T-helper 2 cell (primary cell): Measurements from ENCODE around the gene CCDC124.

Source experiments
- DNase-seq, 5 experiments: peaks; one replicate each; pipeline versions ENCODE4 v3.0.0 to v3.0.0-alpha.2; 2012 to 2022

The CCDC124 gene

DNA sequence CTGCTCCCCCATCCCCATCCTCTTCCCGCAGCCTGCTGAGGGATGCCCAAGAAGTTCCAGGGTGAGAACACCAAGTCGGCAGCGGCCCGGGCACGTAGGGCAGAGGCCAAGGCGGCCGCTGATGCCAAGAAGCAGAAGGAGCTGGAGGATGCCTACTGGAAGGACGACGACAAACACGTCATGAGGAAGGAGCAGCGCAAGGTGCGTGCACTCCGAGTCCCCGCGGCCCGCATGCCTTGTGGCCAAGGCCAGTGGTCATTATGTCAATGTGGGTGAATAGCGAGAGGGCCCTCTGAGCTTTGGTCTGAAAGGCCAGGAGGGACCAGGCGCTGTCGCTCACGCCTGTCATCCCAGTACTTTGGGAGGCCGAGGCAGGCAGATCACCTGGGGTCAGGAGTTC lies 3.6 kb downstream of the CCDC124 start:
- DNase-seq = no peak

DNA sequence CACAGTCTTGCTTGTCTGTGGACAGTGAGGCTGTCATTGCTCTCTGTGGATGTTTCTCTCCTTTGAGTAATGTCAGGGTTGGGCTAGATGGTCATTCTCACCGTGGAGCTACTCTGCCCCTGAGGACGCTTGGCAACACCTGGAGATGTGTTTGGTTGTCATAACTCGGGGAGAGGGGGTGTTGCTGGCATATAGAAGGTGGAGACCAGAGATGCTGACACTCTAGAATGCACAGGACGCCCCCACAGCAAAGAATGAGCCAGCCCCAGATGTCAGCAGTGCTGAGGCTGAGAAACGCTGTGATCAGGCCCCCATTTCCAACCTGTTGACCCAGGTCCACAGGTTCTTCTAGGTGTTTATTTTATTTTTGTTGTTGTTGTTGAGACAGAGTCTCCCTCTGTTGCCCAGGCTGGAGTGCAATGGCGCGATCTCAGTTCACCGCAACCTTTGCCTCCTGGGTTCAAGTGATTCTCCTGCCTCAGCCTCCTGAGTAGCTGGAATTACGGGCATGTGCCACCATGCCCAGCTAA lies 4.6 kb downstream of the CCDC124 start:
- no peak for DNase-seq

DNA sequence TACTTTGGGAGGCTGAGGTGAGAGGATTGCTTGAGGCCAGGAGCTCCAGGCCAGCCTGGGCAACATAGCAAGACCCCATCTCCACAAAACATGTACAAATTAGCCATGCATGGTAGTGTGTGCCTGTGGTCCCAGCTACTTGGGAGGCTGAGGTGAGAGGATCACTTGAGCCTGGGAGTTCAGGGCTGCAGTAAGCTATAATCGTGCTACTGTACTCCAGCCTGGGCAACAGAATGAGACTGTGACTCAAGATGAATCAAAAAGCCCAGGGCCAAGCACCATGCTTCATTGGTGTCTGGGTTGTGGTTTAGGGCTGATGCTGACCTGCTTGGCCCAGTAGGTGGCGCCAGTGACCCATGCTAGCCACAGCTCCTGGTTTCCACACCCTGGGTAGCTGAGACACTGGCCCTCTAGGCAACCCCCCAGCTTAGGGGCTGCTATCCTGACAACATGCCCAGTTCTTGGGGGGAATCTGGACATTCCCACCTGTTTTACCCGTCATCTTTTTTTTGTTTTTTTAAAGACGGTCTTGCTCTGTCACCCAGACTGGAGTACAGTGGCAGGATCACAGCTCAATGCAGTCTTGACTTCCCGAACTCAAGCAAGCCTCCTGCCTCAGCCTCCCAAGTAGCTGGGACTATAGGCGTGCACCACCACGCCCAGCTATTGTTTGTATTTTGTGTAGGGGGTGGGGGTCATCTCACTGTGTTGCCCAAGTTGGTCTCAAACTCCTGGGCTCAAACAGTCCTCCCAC lies 5.5 kb downstream of the CCDC124 start:
- DNase-seq = peak; percentile 64 to 78 (median 73)

DNA sequence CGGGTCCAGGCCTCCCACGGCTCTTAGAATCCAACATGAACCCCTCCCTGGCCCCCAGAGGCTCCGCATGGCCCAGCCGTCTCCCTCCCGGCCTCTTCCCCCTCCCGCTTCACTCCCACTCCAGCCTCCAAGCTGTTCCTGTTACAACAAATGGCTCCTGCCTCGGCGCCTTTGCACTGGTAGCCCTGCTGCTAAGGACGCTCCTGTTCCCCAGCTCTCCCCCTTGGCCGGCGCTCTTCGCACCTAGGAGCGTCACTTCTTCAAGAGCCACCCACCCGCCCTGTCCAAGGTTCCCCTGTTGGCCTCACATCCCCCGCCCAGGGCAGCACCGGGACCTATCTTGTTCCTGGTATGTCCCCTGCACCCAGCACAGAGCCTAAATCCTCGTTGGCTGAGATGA lies 9.4 kb downstream of the CCDC124 start:
- DNase-seq = no peak

DNA sequence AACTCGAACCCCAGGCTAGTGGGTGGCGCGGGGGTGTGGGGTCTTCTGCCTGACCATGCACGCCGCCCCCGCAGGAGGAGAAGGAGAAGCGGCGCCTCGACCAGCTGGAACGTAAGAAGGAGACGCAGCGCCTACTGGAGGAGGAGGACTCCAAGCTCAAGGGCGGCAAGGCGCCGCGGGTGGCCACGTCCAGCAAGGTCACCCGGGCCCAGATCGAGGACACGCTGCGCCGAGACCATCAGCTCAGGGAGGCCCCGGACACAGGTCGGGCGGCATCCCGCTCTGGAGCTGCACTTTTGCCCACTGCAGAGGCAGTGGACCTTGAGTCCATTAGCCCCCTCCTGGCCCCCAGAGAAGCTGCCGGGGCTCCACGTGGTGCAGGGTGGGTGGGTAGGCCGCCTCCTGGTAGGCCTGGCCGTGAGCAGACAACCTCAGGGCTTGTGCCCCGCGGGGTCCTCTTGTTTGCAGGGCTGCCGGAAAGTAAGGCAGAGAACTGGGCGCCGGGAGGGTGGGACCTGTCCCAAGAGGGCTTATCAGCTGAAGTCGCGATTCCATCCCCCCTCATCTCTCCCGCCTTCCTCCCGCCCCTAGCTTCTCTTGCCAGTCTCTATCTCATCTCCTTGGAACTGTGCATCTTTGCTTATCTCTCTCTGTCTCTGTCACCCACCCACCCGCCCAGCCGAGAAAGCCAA lies 9.9 kb downstream of the CCDC124 start:
- DNase-seq = no peak

DNA sequence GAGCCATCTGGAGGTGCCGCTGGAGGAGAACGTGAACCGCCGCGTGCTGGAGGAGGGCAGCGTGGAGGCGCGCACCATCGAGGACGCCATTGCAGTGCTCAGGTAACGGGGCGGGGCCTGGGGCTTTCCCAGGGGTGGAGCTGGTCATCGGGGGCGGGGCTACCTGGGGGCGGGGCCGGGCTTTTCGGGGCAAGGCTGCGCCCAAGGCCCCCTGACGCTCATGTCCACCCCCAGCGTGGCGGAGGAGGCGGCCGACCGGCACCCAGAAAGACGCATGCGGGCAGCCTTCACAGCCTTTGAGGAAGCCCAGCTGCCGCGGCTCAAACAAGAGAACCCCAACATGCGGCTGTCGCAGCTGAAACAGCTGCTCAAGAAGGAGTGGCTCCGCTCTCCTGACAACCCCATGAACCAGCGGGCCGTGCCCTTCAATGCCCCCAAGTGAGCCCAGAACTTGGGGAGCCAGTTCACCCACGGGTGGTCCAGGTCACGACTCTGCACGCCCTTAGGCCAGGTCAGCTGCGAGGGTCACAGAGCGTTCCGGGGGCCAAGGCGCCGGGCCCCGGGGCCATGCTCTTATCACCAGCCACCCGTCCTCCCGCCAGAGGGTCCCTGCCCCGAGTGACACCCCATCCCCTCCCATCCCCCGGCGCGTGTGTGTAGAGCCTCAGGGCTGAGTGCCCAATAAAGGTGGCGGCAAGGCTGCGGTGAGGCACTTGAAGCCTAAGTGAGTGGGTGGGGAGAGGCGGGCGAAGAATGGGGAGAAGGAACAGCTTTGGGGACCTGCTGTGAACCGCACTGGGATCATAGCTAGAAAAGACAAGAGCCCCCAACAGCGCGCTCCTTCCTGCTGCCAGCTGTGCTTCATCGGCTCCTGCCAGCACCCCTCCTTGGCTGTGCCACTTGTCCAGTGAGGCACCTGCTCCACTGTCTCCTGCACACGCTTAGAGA lies 10.7 kb downstream of the CCDC124 start:
- no peak for DNase-seq

DNA sequence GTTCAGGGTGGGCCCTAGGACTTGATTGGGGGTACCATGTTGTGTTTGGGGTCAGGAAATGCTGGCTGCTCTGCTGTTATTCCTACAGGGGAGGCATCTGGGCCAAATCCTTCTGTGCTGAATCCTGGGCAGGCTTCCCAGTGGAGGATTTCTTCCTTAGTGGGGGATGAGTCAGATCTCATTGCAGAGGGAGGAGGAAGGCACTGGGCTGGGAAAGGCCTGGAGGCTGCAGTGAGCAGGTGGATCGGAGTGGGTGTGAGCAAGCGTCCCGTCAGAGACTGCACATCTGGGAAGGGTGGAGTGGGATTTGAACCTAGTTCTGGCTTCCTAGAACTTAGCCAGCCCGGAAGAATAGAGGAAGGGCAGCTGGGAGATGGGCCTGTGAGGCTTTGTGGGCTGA lies 11.5 kb downstream of the CCDC124 start:
- no peak for DNase-seq

DNA sequence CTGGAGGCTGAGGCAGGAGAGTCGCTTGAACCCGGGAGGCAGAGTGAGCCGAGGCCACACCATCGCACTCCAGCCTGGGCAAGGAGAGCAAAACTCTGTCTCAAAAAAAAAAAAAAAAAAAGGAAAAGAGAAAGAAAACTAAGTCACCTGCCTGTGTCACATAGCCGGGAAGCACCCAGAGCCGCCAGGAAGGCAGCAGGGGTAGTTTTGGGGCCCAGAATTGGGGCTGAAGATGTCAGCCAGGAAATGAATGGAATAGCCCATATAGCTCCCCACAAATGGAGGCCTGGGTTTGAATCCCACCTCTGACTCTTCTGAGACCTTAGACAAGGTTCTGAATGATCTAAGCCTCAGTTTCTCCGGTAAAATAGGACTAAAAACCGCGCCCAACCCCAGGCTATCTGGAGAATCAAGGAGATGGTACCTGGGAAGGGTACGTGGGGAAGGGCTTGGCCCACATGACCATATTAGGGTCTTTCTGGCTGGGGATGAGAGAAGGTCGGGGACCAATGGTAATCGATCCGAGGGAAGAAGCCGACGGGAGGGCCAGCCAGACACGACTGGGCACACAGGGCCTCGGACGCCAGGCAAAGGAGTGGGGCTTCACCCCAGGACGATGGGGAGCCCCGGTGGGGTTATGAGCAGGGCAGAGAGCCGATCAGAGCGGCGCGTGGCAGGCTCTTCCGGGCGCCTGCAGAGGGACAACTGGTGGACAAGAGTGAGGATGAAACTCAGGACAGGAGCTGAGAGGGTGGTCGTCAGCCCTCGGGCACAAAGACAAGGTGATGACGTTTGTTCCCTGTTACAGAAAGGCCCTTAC lies 14.4 kb downstream of the CCDC124 start:
- DNase-seq = peak in 1 of 5 experiments; percentile 27

DNA sequence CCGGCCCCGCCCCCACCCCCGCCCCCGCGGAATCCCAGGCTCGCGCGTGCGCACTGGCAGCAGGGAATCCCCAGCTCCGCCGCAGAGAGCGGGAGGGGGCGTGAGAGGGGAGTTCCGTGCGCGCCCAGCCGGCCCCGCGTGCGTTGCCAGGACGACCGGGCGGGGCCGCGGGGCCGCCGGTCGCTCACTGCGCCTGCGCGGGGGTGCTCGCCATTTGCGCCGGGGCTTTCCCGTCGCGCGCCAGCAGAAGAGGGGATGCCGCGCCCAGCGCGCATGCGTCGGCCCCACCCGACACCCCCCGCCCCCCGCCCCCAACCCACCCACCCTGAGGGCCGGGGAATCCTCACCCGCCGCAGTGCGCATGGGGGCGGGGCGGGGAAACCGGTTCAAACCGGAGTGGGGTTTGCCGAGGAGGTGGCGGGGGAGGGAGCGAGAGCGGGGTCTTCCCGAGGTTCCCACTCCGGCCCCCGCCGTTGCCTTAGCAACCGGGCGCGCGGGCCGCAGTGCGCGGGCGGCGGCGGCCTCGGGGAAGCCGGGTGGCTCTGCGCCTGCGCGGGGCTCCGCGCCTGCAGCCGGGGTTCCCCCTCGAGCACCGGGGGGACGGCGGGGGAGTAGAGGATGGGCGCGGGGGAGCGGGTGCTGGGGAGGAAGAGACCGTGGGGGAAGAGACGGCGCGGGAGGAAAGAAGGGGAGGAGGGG lies 15.1 kb downstream of the CCDC124 start:
- DNase-seq = peak; percentile 87 to 96 (median 95)

DNA sequence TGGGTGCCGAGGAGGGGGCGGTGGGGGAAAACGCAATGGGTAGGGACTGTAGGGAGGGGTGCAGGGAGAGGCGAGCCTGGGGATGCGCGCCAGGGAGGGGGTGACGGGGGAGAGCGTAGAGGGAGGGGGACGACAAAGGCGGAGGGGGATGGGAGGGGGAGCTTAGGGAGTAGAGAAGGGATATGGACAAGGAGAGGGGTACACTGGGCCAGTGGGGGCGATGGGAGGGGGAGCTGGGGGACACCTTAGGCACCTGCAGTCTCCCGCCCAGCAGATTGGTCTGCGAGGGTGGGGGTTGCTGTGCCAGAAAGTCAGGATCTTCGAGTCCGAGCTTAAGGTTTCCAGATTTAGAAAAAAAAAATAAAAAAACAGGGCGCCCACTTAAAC lies 15.7 kb downstream of the CCDC124 start:
- DNase-seq = no peak

DNA sequence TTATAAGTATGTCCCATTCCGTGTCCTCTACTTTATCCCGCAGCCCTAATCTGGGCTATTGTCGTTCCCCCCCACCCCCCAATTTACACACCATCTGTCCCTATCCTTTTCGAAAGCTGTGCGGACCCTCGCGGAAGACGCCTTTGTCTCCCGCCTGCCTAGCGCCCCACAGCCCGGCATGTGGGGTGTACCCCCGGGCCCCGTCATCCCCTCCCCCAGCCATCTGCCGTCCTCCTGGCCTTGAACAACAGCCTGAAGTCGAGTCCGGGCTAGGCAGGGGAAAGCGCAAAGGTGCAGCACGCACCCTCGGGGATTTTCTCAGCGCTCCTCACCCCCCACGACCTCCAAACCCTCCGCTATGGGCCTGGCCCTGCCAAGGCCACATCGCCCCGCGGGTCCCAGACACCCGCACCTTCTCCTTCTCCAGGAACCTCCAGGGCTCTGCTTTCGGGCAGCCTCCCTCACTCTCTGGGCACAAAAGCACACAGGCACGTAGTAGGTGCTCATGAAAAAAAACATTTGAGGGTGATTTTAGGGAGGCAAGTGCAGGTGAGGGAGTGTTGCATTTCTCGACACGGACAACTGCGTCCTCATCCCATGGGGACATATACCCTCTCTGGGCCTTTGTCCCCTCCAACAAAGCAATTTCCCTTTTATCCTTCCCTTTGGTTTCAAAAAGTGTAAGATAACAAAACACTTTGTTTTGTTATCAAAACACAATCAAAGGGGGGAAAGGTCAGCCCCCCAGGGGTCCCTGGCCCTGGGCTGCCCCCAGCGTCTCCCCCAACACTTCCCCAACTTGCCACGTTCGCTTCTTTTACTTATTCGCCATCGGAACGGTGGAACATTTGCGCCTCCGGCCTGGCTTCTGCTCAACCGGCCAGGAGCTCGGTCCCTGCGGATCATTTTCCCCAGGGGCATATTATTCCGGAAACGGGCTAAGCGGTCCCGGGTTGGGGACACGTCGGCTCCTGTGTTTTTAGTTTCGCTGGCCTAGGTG lies 16.4 kb downstream of the CCDC124 start:
- no peak for DNase-seq

DNA sequence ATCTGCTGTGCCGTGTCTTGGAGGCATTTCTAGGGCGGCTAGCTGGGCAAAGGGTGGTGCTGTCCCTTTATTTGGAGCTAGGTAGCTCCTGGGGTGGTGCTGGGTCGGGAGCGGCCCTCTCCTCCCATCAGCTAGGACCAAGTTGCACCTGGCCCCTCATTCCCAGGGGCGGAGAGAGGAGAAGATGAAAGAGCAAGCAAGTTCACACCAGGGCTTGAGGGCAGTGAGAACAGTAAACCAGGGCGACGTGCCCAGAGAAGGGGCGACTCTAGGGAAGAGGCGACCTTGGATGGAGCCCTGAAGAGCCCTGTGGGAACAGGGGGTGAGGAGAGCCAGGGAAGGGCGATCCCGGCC lies 17.1 kb downstream of the CCDC124 start:
- DNase-seq = no peak

DNA sequence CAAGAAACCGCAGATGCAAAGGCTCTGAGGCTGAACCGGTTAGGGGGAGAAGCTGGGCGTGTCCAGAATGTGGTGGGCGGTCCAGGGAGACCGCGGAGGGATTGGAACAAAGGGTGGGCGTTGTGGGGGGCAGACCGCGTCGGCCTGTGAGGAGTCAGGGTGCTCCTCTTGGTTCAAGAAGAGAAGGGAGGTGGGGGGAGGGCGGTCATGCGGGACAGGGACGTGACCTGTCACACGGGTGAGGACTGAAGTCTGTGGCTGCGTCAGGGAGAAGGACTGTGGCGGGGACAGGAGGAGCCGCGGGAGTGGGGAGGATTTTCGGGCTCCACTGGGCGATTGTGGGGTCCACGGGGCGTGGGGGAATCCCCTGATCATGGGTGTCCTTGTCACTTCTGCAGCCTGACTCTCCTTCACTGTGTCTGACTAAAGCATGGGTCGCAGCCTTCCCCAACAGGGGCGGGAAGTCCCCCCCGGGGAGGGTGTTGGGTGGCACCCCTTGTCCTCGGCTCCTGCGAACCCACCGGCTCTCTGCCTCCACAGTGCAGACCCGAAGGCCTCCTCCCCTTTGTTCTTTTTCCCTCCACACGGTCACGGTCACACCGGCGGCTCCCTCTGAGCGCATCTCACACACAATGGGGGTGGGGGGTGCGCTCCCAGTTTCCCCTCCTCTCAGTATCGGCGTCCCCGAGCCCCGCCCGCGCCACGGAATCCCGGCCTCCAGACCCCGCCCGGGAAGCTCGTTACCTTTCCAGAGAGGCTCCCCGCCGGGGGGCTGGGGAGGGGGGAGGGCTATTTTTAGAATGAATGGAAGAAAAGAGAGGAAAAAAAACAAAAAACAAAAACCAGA lies 17.7 kb downstream of the CCDC124 start:
- DNase-seq = peak in 2 of 5 experiments; percentile 26 to 71

DNA sequence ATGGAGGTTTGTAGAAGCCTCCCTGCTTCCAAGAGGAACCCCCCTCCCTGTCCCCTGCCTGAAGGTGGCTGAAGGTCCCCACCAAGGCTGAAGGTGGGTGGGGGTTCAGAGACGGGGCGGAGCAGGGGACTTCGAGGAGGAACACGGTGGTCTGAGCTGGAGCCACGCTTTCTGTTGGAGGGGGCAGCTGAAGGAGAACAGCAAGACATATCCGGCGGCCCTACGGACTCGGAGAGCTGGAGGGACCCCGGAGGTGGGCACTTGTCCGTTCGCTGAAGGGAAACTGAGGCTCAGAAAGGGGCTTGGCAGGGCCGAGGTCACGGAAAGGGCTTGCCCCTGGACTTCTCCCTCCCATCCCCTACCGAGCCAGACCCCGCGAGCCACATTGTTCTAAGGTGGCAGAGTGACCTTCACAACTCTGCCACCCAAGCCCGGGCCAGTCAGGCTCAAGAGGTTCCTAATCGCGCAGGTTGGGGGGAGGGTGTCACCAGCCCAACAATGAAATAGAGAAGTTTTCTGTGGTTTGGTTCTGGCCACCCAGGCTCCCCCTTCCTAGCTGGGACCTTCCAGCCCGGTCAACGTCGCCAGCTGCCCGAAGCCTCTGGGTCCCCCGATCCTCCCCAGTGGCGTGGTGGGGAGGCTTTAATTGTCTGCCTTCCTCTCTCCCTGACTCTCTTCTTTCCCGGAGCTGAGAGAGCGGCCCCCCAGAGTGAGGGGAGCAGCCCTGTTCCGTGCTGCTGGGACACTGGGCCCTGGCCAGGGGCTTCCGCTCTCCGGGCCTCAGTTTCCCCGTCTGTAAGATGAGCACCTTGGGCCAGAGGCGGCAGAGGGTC lies 18.6 kb downstream of the CCDC124 start:
- DNase-seq = no peak

DNA sequence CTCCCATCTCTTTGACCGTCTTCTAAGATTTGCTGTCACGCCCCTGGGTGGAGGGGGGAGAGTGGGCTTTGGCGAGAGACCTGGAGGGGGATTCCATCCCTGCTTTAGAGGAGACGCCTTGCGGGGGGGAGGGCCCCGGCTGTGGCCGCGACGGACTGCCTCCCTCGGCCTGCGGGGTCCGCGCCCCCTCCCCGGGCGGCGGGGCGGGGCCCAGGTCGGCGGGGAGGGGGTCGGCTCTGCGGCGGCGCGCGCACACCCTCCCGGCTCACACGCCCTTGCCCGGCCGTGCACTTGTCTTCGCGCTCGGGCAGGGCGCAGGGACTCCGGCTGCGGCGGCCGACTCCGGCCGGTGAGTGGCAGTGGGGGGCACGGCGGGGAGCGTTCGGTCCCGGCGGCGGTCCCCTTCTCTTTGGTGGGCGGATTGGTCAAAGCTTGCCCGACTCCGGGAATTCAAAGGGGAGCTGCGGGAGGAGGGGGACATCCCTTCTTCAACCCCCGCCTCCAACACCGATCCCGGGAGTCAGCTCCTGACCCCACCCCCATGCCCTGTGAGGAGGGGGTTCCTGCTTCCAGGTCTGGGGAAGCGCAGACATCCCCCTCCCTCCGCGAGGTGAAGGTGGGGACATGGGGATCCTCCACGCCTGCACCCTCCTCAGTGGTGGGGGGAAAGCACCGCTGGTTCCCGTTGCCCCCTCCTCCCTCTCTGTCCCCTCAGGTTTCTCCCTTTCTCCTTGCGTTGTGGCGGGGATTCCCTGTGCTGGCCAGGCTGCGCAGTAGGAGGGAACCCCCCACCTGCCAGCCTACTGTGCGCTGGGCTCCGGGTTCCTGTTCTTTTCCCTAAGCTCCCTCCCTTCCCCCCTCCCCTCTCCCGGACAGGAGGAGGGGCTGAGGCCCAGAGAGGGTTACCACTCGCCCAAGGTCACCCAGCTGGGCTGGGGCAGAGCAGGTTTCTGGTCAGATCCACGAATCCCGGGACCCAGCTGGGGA lies 19.5 kb downstream of the CCDC124 start:
- DNase-seq = peak in 1 of 5 experiments; percentile 24

DNA sequence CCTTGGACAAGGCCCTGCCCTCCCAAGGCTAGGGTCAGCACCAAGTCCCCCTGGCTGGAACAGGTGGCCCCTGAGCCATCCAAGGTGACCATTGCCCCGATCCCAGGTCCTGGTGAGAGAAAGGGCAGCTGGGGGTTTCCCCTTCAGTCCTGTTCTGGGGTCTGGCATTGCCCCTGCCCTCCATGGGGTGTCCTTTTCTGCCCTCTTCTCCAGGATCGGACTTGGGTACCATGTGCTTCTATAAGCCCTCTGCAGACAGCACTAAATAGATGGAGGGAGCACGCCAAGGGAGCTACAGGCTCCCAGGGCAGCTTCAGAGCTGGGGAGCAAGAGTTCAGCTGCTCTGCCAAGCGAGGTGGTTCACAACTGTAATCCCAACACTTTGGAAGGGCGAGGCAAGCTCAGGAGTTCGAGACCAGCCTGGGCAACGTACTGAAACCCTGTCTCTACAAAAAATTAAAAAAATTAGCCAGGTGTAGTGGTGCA lies 20.5 kb downstream of the CCDC124 start:
- no peak for DNase-seq

DNA sequence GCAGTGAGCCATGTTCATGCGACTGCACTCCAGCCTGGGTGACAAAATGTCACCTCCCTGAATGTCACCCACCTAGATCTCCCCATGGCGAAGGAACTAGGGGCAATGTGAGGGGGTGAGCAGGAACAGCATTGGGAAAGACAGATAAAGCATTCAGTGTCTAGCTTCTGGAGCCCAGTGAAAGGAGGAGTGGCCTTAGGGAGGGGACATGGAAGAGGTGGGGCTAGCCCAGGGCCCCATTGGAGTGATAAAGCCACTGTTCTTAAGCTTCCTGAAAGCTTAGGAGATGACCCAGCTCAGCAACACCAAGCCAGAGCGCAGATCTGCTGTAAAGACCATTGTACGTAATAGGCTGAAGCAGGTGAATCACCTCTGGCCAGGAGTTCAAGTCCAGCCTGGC lies 21.1 kb downstream of the CCDC124 start:
- DNase-seq = no peak
